HFFc6 (cell line): ENCODE data around the gene RNU6-1. TPM values are rescaled to one million over a fixed set of nuclear protein-coding genes. Genes with fewer than 3 reads are reported as not detected.

ENCODE experiments used
- DNase-seq: peaks from one replicate; pipeline ENCODE4 v3.0.0-alpha.2; 2018
- H3K27ac Mint-ChIP-seq: 2 replicates; pipeline ENCODE4 v1.8.0; 2020; ENCODE audit warnings: mild to moderate bottlenecking, mixed read lengths
- H3K27me3 Mint-ChIP-seq: 2 replicates; pipeline ENCODE4 v1.8.0; 2021; ENCODE audit warnings: mild to moderate bottlenecking, moderate library complexity, mixed read lengths; ENCODE audit not compliant: insufficient read depth
- H3K36me3 Mint-ChIP-seq: 2 replicates; pipeline ENCODE4 v1.8.0; 2021; ENCODE audit warnings: low read depth, mixed read lengths
- H3K4me1 Mint-ChIP-seq: 2 replicates; pipeline ENCODE4 v1.8.0; 2020; ENCODE audit warnings: low read depth, mixed read lengths
- H3K4me3 Mint-ChIP-seq: 2 replicates; pipeline ENCODE4 v1.8.0; 2020; ENCODE audit warnings: mild to moderate bottlenecking, moderate library complexity, mixed read lengths
- H3K9me3 Mint-ChIP-seq: 2 replicates; pipeline ENCODE4 v1.8.0; 2020; ENCODE audit warnings: mild to moderate bottlenecking, mixed read lengths
- CTCF ChIP-seq: fragments of 200-600 bp; sonication (generic); IDR thresholded peaks from 2 replicates; pipeline ENCODE4 v1.5.0; 2021; ENCODE audit warnings: antibody characterized with exemption, mild to moderate bottlenecking
- total RNA-seq, 6 experiments: library from RNA; stranded (reverse); fragmentation: NEBNext Ultra II Directional; extraction: Animal tissue kit (Norgen Biotek cat#: 25700); gene quantifications; 2 replicates in 1 of 6; 3 replicates in 5 of 6; pipeline ENCODE4 v1.2.3, GENCODE V29; 2021

RNU6-1 gene
- total RNA-seq, 6 experiments from 2014 or later = not detected

- Mint-ChIP-seq H3K27ac (no peak overlapping the region), H3K36me3 (peaks cover 12% of the 10 kb centered on the region; the same call in 1 of the 2 replicates), H3K27me3 (peaks cover 62% of the 10 kb centered on the region), H3K4me1 (0 out of 2 replicates have a peak, but pooled peaks cover 7% of the 10 kb centered on the region), H3K9me3 (peaks cover 7% of the 10 kb centered on the region; the same call in 1 of the 2 replicates), H3K4me3 (no peak overlapping the region)
- no peak for DNase-seq
- no peak for TF ChIP-seq CTCF
Observed at GRCh38 chr15:67822537-67823313, 17.1 kb downstream of the RNU6-1 start.

DNA sequence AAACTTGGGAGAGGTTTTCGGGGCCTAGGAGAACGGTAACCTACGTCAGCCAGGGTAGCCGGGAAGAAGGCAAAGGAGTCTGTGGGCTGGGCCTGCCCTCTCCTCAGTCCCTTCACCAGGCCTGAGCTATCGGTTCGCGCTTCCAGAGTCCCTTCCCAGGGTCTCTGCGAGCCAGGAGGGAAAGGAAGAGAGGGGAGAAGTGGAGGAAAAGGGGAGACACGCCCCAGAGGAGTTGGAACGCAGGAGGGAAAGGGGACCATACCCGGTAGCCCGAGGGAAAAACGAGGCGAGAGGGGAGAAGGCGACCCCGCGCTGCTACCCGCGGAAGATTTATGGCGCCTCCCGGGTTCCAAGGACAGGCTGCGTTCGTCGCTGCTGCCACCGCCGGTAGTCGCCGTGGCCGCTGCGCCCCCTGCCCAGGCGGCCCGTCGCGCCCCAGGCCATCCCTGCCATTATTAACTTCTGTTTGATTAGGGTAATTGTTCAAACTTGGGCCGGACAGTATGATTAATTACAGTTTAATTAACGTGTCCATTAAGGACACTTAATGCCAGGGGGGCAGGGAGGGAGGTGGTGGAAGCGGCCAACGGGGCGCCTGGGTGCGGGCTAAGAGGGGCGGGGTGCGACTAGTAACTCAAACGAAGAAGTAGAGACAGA lies 17.9 kb downstream of the RNU6-1 start:
- H3K4me1 Mint-ChIP-seq = 0 out of 2 replicates have a peak, but pooled peaks cover 7% of the 10 kb centered on the region
- DNase-seq = no peak

GRCh38 chr15:67820992-67821783 lies 18.7 kb downstream of the RNU6-1 start:
- no peak overlapping the region for H3K27ac Mint-ChIP-seq
- H3K36me3 Mint-ChIP-seq = peaks cover 9% of the 10 kb centered on the region; the same call in 1 of the 2 replicates
- no peak overlapping the region for H3K4me3 Mint-ChIP-seq
- no peak for TF ChIP-seq CTCF
- 0 out of 2 replicates have a peak, but pooled peaks cover 7% of the 10 kb centered on the region for H3K4me1 Mint-ChIP-seq
- H3K27me3 Mint-ChIP-seq = peaks cover 69% of the 10 kb centered on the region
- peaks cover 4% of the 10 kb centered on the region; the same call in 1 of the 2 replicates for H3K9me3 Mint-ChIP-seq
- no peak for DNase-seq

More for the DNA sequence above, 17.9 kb downstream of the RNU6-1 start:
- Mint-ChIP-seq H3K4me3 (no peak overlapping the region), H3K36me3 (peaks cover 12% of the 10 kb centered on the region; the same call in 1 of the 2 replicates), H3K27ac (no peak overlapping the region), H3K9me3 (peaks cover 7% of the 10 kb centered on the region; the same call in 1 of the 2 replicates), H3K27me3 (peaks cover 69% of the 10 kb centered on the region)
- no peak for TF ChIP-seq CTCF

- Mint-ChIP-seq H3K27ac (no peak overlapping the region), H3K27me3 (peaks cover 64% of the 10 kb centered on the region), H3K9me3 (no peaks in the 10 kb centered on the region; the same call in 1 of the 2 replicates), H3K4me3 (no peak overlapping the region), H3K4me1 (0 out of 2 replicates have a peak, but pooled peaks cover 7% of the 10 kb centered on the region), H3K36me3 (peaks cover 5% of the 10 kb centered on the region; the same call in 1 of the 2 replicates)
- no peak for DNase-seq
- no peak for TF ChIP-seq CTCF
Observed at GRCh38 chr15:67820122-67820991, 19.5 kb downstream of the RNU6-1 start.
